SK-N-MC (cell line): ENCODE data around the gene DPH5.

Source experiments
- DNase-seq: peaks from one replicate; pipeline ENCODE4 v3.0.0-alpha.2; 2011; ENCODE audit warnings: low read depth, low spot score
- H3K27ac ChIP-seq: fragments of 200-600 bp; sonication (generic); 2 replicates; pipeline ENCODE4 v1.5.1; 2016; ENCODE audit warnings: mixed run types
- H3K36me3 ChIP-seq: fragments of 200-600 bp; sonication (generic); 2 replicates; pipeline ENCODE4 v1.6.1; 2017; ENCODE audit warnings: antibody characterized with exemption, low read length, mixed read lengths; ENCODE audit not compliant: insufficient read depth
- H3K4me3 ChIP-seq: fragments of 200-600 bp; sonication (generic); 2 replicates; pipeline ENCODE4 v1.5.1; 2016
- H3K9ac ChIP-seq: fragments of 200-600 bp; sonication (generic); 2 replicates; pipeline ENCODE4 v1.8.0; 2017; ENCODE audit warnings: mixed run types, mixed read lengths; ENCODE audit not compliant: insufficient read length
- H3K9me3 ChIP-seq: fragments of 200-600 bp; sonication (generic); 2 replicates; pipeline ENCODE4 v1.6.1; 2017; ENCODE audit warnings: low read depth, mild to moderate bottlenecking, antibody characterized with exemption, low read length, moderate library complexity, mixed read lengths
- EZH2 ChIP-seq: fragments of 200-600 bp; sonication (generic); IDR thresholded peaks from one replicate; pipeline ENCODE4 v1.6.1; 2017; ENCODE audit warnings: antibody characterized with exemption
- FOXP2 ChIP-seq: optimal IDR thresholded peaks from 2 replicates; pipeline ENCODE3; 2011; ENCODE audit warnings: mild to moderate bottlenecking, moderate library complexity; ENCODE audit not compliant: insufficient read depth; ENCODE audit errors: extremely low read length, control extremely low read depth
- POLR2AphosphoS5 ChIP-seq: IDR thresholded peaks from 2 replicates; pipeline ENCODE4 v1.6.1; 2012; ENCODE audit warnings: mild to moderate bottlenecking, low read depth, low read length, borderline replicate concordance

DPH5 gene

DNA sequence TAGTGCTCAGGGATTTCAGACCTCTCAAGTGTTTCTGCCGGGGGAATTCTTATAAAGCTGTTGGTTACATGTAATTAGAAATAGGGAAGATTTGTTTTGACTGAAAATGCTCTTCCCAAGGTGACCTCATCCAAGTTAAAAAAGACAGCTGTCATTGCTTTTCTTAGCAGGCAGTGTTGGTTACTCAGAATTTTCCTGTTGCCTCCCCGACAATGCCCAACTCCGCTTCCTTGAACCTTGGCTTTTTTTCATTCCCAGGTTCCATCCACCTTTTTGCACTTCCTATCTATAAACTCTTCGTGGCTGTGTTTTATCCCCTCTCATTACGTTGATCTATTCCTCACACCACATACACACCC is 825 bp upstream of the DPH5 start:
- Histone ChIP-seq H3K9me3 (no peaks in the 10 kb centered on the region), H3K9ac (peak overlapping the region; percentile 95), H3K36me3 (peaks cover 43% of the 10 kb centered on the region), H3K27ac (no peak overlapping the region), H3K4me3 (peak overlapping the region; percentile 91)
- DNase-seq = no peak
- no peak for TF ChIP-seq FOXP2
- TF ChIP-seq POLR2AphosphoS5 = no peak
- TF ChIP-seq EZH2 = no peak

DNA sequence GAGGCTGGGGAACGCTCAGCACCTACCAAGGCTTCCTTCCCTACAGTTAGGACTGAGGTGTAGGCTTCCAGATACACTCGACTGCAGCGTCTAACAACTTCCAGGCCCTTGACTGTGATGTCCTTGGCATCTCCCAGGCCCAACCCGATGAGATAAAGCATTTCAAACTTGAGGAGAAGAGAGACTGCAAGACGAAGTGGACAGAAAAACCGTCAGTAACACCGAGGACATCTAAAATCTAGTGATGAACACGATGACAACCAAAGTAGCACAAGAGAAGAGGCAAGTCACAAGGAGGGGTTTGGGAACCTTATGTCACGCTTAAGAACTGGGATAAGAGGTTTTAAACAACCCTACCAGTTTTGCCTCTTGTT is 314 bp downstream of the DPH5 start:
- DNase-seq = no peak
- Histone ChIP-seq H3K36me3 (peaks cover 49% of the 10 kb centered on the region), H3K27ac (peak overlapping the region; percentile 67), H3K9ac (peak overlapping the region; percentile 95), H3K9me3 (no peaks in the 10 kb centered on the region), H3K4me3 (peak overlapping the region; percentile 91)
- TF ChIP-seq EZH2 (no peak), FOXP2 (no peak), POLR2AphosphoS5 (no peak)

DNA sequence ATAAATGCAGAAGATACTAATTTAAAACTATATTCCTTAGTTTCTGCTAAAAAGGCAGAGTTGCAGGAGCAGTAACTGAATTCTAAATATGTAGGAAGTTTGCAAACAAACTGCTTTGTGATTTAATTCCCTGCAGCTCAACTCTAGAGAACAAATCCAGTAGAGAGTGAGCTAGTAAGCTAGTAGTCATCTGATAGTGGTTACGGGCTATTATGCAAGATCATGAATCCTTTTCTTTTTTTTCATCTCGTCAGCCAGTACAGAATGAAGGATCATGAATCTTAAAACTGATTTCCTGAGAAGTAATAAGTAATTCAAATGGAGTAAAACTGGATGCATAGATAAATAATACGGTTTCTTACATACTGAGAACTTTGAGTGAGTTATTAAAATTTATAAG is 3.3 kb downstream of the DPH5 start:
- Histone ChIP-seq H3K4me3 (peak overlapping the region; percentile 20), H3K36me3 (peaks cover 39% of the 10 kb centered on the region), H3K27ac (peak overlapping the region; percentile 35), H3K9ac (no peak overlapping the region), H3K9me3 (no peaks in the 10 kb centered on the region)
- TF ChIP-seq POLR2AphosphoS5 = no peak
- no peak for TF ChIP-seq EZH2
- no peak for TF ChIP-seq FOXP2
- DNase-seq = peak; percentile 51

DNA sequence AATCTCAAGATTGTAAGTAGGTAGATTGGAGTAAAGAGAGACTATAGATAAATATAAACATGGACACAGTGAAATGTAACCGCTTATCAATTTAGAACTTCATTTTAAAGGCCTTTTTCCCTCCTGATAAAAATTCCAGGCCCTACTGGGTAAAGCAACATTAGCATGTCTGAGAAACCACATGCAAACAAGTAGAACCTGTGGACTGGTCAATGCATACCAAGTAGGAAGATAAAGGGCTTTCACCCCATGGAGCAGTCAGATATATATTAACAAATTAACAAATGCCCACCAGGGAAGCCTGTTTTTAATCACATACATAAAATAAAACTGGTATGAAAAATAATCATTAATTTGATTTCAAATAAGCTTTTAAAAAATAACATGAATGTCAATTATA is 8.1 kb downstream of the DPH5 start:
- Histone ChIP-seq H3K9me3 (no peaks in the 10 kb centered on the region), H3K9ac (no peak overlapping the region), H3K27ac (no peak overlapping the region), H3K36me3 (peaks cover 63% of the 10 kb centered on the region), H3K4me3 (no peak overlapping the region)
- no peak for DNase-seq
- TF ChIP-seq FOXP2 = no peak
- TF ChIP-seq POLR2AphosphoS5 = no peak
- no peak for TF ChIP-seq EZH2

DNA sequence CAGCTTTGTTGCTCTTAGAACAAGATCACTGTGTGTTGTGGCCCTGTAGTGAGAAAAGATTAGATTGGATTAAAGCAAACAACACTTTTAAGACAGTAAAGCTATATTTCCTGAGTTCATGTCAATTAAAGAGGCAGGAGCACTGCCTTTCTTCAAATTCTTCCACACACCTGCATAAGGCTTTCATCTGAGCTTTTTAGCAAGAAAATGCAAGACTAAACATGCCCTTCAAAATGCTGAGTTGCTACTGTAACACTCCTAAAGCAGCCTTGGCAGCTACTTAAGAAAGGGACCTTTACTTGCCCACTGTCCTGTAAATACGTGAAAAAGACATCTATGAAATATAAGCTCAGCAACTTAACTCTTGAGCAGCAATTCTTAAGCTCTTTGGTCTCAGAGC is 11.8 kb downstream of the DPH5 start:
- Histone ChIP-seq H3K9me3 (no peaks in the 10 kb centered on the region), H3K9ac (no peak overlapping the region), H3K27ac (no peak overlapping the region), H3K36me3 (peaks cover 68% of the 10 kb centered on the region), H3K4me3 (no peak overlapping the region)
- no peak for DNase-seq
- no peak for TF ChIP-seq POLR2AphosphoS5

DNA sequence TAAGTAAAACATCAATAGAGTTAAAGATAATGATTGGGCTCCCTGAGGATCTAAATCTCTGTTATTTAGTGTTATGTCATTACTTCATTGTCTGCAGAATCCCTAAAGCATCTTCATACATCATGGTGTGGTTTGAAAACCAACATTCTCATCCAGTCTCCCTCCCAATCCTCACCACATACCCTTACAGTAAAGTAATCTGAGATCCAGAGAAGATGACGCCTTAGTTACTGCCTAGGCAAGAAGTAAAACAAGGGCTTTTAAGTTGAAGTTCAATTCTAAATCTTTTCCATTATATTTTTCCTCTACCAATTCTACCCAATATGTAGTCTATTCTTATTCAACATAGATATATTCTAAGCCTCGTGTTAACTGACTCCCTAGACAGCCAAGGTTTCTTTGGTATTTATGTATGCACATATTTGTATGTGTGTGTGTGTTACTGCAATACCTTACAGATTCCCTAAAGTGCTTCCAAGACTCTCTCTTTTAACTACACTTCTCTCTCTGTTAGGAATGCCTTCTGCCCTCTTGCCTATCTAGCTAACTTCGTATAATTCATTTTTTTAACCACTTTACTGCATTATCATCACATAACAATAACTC is 17.3 kb downstream of the DPH5 start:
- Histone ChIP-seq H3K4me3 (no peak overlapping the region), H3K27ac (peak overlapping the region; percentile 26; the same call in 1 of the 2 replicates), H3K9me3 (no peaks in the 10 kb centered on the region), H3K9ac (no peak overlapping the region), H3K36me3 (peaks cover 61% of the 10 kb centered on the region)
- no peak for DNase-seq
- TF ChIP-seq EZH2 (no peak), FOXP2 (no peak), POLR2AphosphoS5 (no peak)

DNA sequence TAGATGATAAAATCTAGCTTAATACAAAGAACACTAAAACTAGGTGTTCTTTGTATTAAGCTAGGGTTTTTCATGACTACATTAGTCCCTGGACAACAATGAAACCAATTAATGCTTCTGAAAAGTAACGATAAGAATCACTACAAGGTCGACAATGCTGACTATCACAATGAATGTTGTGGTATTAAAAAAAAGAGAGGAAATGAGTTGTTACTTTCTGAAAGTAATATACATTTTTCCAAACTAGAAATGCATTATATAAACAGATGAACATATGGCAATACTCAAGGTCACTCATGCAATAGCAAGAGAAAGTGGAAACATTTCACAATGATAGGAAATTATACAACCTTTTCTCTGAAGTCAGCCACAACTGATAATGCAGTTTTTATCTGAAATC is 19.0 kb downstream of the DPH5 start:
- TF ChIP-seq EZH2 (no peak), POLR2AphosphoS5 (no peak), FOXP2 (no peak)
- peaks cover 46% of the 10 kb centered on the region for H3K36me3 ChIP-seq
- H3K4me3 ChIP-seq = no peak overlapping the region
- DNase-seq = no peak
- H3K9me3 ChIP-seq = no peaks in the 10 kb centered on the region
- H3K9ac ChIP-seq = no peak overlapping the region
- H3K27ac ChIP-seq = no peak overlapping the region

DNA sequence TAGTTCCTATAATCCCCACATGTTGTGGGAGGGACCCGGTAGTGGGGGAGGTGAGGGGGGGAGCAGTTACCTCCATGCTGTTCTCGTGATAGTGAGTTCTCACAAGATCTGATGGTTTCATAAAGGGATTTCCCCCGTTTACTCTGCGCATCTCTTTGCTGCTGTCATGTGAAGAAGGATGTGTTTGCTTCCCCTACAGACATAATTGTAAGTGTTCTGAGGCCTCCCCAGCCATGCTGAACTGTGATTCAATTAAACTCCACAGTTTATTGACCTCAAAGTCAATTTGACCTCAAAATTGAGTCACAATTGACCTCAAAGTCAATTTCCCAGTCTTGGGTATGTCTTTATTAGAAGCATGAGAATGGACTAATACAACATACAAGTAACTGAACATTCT is 19.7 kb downstream of the DPH5 start:
- Histone ChIP-seq H3K27ac (no peak overlapping the region), H3K9ac (no peak overlapping the region), H3K4me3 (no peak overlapping the region), H3K9me3 (no peaks in the 10 kb centered on the region), H3K36me3 (peaks cover 47% of the 10 kb centered on the region)
- no peak for TF ChIP-seq EZH2
- TF ChIP-seq FOXP2 = no peak
- TF ChIP-seq POLR2AphosphoS5 = no peak
- DNase-seq = no peak

DNA sequence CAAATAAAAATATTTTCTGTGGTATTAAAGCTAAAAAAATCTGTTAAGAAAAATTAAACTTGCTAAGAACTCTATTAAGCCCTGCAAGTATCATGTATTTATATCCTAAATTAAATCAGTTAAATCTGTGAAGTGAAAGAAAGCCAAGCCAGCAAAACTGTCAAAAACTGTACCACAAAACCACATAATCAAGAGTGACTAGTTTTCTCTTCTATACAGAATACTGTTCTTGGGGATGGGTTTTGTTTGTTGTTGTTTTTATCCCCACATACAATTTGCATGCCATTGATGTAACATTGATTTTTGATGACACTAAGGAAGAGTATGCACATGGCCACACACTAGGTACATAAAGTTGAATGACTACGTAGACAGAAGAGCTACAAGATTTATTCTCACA is 20.4 kb downstream of the DPH5 start:
- Histone ChIP-seq H3K9me3 (no peaks in the 10 kb centered on the region), H3K36me3 (peaks cover 47% of the 10 kb centered on the region), H3K4me3 (no peak overlapping the region), H3K27ac (no peak overlapping the region), H3K9ac (no peak overlapping the region)
- TF ChIP-seq EZH2 = no peak
- TF ChIP-seq FOXP2 = no peak
- TF ChIP-seq POLR2AphosphoS5 = no peak
- DNase-seq = no peak
